Measurements from ENCODE around the gene SH3RF3. TPM values are rescaled to one million over a fixed set of nuclear protein-coding genes. Genes with fewer than 3 reads are reported as not detected.

Gene SH3RF3
- total and polyA plus RNA-seq, 2 of the 13 experiments (the other 11 are each of a cell fraction or from before 2014, with no cell fraction given): 0.04 TPM; not detected in 1

- TF ChIP-seq ZNF891 (CRISPR knock-in tag; IDR thresholded peaks at IDR 0.05): no peak
Measured at GRCh38 chr2:109427661-109428091, 298.7 kb downstream of the SH3RF3 start (continued).

DNA sequence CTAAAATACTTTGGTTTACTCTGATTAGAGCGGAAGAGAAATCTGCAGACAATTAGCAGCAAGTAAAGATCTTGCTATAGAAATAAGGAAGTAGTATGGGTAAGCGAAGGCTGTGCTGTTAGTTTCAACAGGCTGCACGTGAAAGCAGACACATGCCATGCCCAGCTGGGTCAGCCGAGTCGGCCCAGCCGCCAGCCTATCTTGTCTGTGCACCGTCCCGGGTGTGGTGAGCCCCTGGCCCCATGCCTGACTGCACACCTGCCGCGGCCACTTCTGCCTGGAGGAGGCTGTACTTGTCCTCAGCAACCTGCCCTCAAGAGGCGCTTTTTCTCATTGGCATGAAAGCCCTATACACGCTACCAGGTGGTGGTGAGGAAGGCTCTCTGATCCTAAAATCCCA is 299.3 kb downstream of the SH3RF3 start:
- Histone ChIP-seq H3K9ac (ENCODE audit: insufficient read depth, low read depth, low read length) (no peak overlapping the region), H3K9me3 (ENCODE audit: low read length) (no peaks in the 10 kb centered on the region)
- DNase-seq (ENCODE audit: low spot score): no peak

More for the DNA sequence above, 299.3 kb downstream of the SH3RF3 start:
- H3K36me3 ChIP-seq (replicated peaks in 1 of 2; ENCODE audit: control insufficient read depth in 1 of 2, insufficient read depth in 2 of 2, low read length in 2 of 2): no peaks in the 10 kb centered on the region
- intact Hi-C loops (cut with micrococcal nuclease; ENCODE audit: unreplicated experiment): no loop called here
- no peak overlapping the region for H3K4me2 ChIP-seq (ENCODE audit: low read depth, low read length)
- peaks cover 4 to 5% of the 10 kb centered on the region in 2 experiments; a peak in 3 of 5 replicates for H3K27me3 ChIP-seq (ENCODE audit: control insufficient read depth in 1 of 2, insufficient read depth in 2 of 2, low read length in 2 of 2)
- TF ChIP-seq GATAD2A (CRISPR knock-in tag; IDR thresholded peaks at IDR 0.05) (no peak), ZNF672 (CRISPR knock-in tag; IDR thresholded peaks at IDR 0.05) (no peak), NFATC3 (CRISPR knock-in tag; IDR thresholded peaks at IDR 0.05) (no peak), ZNF605 (CRISPR knock-in tag; IDR thresholded peaks at IDR 0.05) (no peak), YEATS4 (CRISPR knock-in tag; IDR thresholded peaks at IDR 0.05; ENCODE audit: borderline replicate concordance) (no peak), ZBTB3 (CRISPR knock-in tag; IDR thresholded peaks at IDR 0.05; ENCODE audit: borderline replicate concordance, low read depth) (no peak), JUNB (CRISPR knock-in tag; IDR thresholded peaks at IDR 0.05; ENCODE audit: borderline replicate concordance) (no peak), ZFP1 (CRISPR knock-in tag; IDR thresholded peaks at IDR 0.05) (no peak), ZNF589 (CRISPR knock-in tag; conservative IDR thresholded peaks at IDR 0.05) (no peak), ATRX (CRISPR knock-in tag; IDR thresholded peaks at IDR 0.05; ENCODE audit: borderline replicate concordance) (no peak), ZNF839 (CRISPR knock-in tag; IDR thresholded peaks at IDR 0.05; ENCODE audit: borderline replicate concordance) (no peak), NR3C1 (CRISPR knock-in tag; IDR thresholded peaks at IDR 0.05) (no peak), ZNF598 (CRISPR knock-in tag; IDR thresholded peaks at IDR 0.05; ENCODE audit: borderline replicate concordance) (no peak), MAZ (IDR thresholded peaks at IDR 0.05; ENCODE audit: borderline replicate concordance, low read depth, low read length) (no peak), MAZ (CRISPR knock-in tag; IDR thresholded peaks at IDR 0.05; ENCODE audit: low read depth) (no peak), ZNF891 (CRISPR knock-in tag; IDR thresholded peaks at IDR 0.05) (no peak), NBN (conservative IDR thresholded peaks at IDR 0.05) (no peak), ZBTB25 (CRISPR knock-in tag; IDR thresholded peaks at IDR 0.05) (no peak)
- H3K4me1 ChIP-seq (ENCODE audit: insufficient read depth, low read length): no peaks in the 10 kb centered on the region
- no peak overlapping the region for H2AFZ ChIP-seq (ENCODE audit: low read length)
- no peak overlapping the region for H3K27ac ChIP-seq (ENCODE audit: extremely low read length, insufficient read depth, low read length)
- in situ Hi-C loops (cut with HindIII; ENCODE audit: extremely low pct_ligation_motif_present, low pct_unique_long_range_greater_than_20kb): no loop called here
- ATAC-seq (no peak), FAIRE-seq (no peak)
- ChIA-PET POLR2A (no interaction called here), CTCF (ENCODE audit: low intra/inter-chr PET ratio, low total read pairs) (no interaction called here)
- H3K4me3 ChIP-seq (replicated peaks in 1 of 3; ENCODE audit: insufficient read depth in 1 of 3, low read depth in 2 of 3, low read length in 3 of 3): no peak overlapping the region
- BruUV-seq (replicated peaks): no TSS peak
- WGBS (ENCODE audit: low lambda C conversion rate): 54% methylated on average over 9 of the region's 12 CpGs
- no peaks in the 10 kb centered on the region for H4K20me1 ChIP-seq (ENCODE audit: insufficient read depth, low read length)
- no peaks in the 10 kb centered on the region for H3K79me2 ChIP-seq (ENCODE audit: insufficient read depth, low read length)
